NCI-H2171 (cell line): ENCODE results near the gene FTCD.
"Not testable (repeated sequence)": the region's sequence is repeated elsewhere in the genome, so short reads cannot be mapped to it uniquely, and the experiment has no call there.

ENCODE experiments used
- DNase-seq: peaks from one replicate; lab custom pipeline; 2025; lab: John Stamatoyannopoulos, UW

Gene FTCD

GRCh38 chr21:46155514-46156377 is at the start of gene FTCD:
TSS of gene FTCD (minus strand) at chr21:46155579. CDS start at chr21:46155523, 56 bp downstream.
- no peak for DNase-seq

- DNase-seq, result no peak
These were observed 49.8 kb upstream of the FTCD start for GRCh38 chr21:46205166-46205565.

GRCh38 chr21:46203203-46203600 is 47.8 kb upstream of the FTCD start:
- DNase-seq, result no peak

- DNase-seq, result no peak
These were observed 47.3 kb upstream of the FTCD start for GRCh38 chr21:46202592-46203202.

- DNase-seq, result not testable (repeated sequence)
These were observed 45.8 kb upstream of the FTCD start for GRCh38 chr21:46200877-46201803.

- no peak for DNase-seq
These were observed 44.3 kb upstream of the FTCD start for GRCh38 chr21:46199436-46200373.

- no peak for DNase-seq
These were observed 41.4 kb upstream of the FTCD start for GRCh38 chr21:46196733-46197132.

- DNase-seq, result no peak
These were observed 40.3 kb upstream of the FTCD start for GRCh38 chr21:46195595-46196195.

- no peak for DNase-seq
These were observed 39.3 kb upstream of the FTCD start for GRCh38 chr21:46194374-46195334.

- DNase-seq, result no peak
These were observed 38.5 kb upstream of the FTCD start for GRCh38 chr21:46193829-46194373.

GRCh38 chr21:46191686-46192575 is 36.6 kb upstream of the FTCD start:
- DNase-seq, result no peak

GRCh38 chr21:46191257-46191685 is 35.9 kb upstream of the FTCD start:
- no peak for DNase-seq

GRCh38 chr21:46190491-46191131 is 35.2 kb upstream of the FTCD start:
- DNase-seq, result no peak

- no peak for DNase-seq
These were observed 34.6 kb upstream of the FTCD start for GRCh38 chr21:46189959-46190490.

GRCh38 chr21:46189213-46189958 is 34.0 kb upstream of the FTCD start:
- DNase-seq, result peak; percentile 51
